Measurements from ENCODE around the gene CKAP2L.

- TF ChIP-seq CHD1 (IDR thresholded peaks at IDR 0.05; ENCODE audit: low read length) (no peak), MYBL2 (IDR thresholded peaks at IDR 0.05; ENCODE audit: low read depth) (no peak), MYBL2 (CRISPR knock-in tag; IDR thresholded peaks at IDR 0.05; ENCODE audit: borderline replicate concordance) (no peak), CTCF (IDR thresholded peaks at IDR 0.05 in 2 of 3, conservative IDR thresholded peaks at IDR 0.05 in 1 of 3; ENCODE audit: insufficient read depth in 2 of 3, low read depth in 1 of 3, low read length in 3 of 3) (peak; percentile 92 to 93 (median 93)), NKRF (IDR thresholded peaks at IDR 0.05; ENCODE audit: borderline replicate concordance) (no peak), SP2 (IDR thresholded peaks at IDR 0.05; ENCODE audit: extremely low read depth, low read depth, low read length, poor library complexity, severe bottlenecking) (no peak), NFATC3 (IDR thresholded peaks at IDR 0.05) (no peak), GATAD2A (IDR thresholded peaks at IDR 0.05) (no peak), CHD2 (IDR thresholded peaks at IDR 0.05; ENCODE audit: low read depth, low read length) (no peak)
- TF ChIP-seq, protein P1, sequence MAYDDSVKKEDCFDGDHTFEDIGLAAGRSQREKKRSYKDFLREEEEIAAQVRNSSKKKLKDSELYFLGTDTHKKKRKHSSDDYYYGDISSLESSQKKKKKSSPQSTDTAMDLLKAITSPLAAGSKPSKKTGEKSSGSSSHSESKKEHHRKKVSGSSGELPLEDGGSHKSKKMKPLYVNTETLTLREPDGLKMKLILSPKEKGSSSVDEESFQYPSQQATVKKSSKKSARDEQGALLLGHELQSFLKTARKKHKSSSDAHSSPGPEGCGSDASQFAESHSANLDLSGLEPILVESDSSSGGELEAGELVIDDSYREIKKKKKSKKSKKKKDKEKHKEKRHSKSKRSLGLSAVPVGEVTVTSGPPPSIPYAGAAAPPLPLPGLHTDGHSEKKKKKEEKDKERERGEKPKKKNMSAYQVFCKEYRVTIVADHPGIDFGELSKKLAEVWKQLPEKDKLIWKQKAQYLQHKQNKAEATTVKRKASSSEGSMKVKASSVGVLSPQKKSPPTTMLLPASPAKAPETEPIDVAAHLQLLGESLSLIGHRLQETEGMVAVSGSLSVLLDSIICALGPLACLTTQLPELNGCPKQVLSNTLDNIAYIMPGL (CRISPR knock-in tag; IDR thresholded peaks at IDR 0.05): 0 out of 2 replicates have a peak, but pooled peaks have one; percentile 17
- TF ChIP-seq, protein P2, sequence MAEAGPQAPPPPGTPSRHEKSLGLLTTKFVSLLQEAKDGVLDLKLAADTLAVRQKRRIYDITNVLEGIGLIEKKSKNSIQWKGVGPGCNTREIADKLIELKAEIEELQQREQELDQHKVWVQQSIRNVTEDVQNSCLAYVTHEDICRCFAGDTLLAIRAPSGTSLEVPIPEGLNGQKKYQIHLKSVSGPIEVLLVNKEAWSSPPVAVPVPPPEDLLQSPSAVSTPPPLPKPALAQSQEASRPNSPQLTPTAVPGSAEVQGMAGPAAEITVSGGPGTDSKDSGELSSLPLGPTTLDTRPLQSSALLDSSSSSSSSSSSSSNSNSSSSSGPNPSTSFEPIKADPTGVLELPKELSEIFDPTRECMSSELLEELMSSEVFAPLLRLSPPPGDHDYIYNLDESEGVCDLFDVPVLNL (CRISPR knock-in tag; IDR thresholded peaks at IDR 0.05; ENCODE audit: low read depth): no peak
Observed at GRCh38 chr2:112749755-112750559, 14.5 kb downstream of the CKAP2L start.
